HK-2 (cell line): ENCODE measurements around the gene VAPA.

Experiments
- DNase-seq: peaks from one replicate; pipeline ENCODE4 v3.0.0-alpha.2; 2018; ENCODE audit not compliant: unreplicated experiment

The VAPA gene

GRCh38 chr18:9913526-9914333, at the start of gene VAPA:
VAPA (plus strand) TSS chr18:9914016; CDS start chr18:9914257, 241 bp downstream.
- DNase-seq: peak; percentile 86

- DNase-seq: no peak
Observed at GRCh38 chr18:9865764-9866490, 47.9 kb upstream of the VAPA start.

GRCh38 chr18:9866627-9867026, 47.2 kb upstream of the VAPA start:
- no peak for DNase-seq

- peak; percentile 4 for DNase-seq
Observed at GRCh38 chr18:9867071-9867594, 46.7 kb upstream of the VAPA start.

GRCh38 chr18:9868857-9869714, 44.7 kb upstream of the VAPA start:
- no peak for DNase-seq

- DNase-seq: peak; percentile 29
Observed at GRCh38 chr18:9869715-9870430, 43.9 kb upstream of the VAPA start.

- DNase-seq: no peak
Observed at GRCh38 chr18:9870431-9871008, 43.3 kb upstream of the VAPA start.

GRCh38 chr18:9871244-9871746, 42.5 kb upstream of the VAPA start:
- no peak for DNase-seq

- no peak for DNase-seq
Observed at GRCh38 chr18:9872823-9873222, 41.0 kb upstream of the VAPA start.

- no peak for DNase-seq
Observed at GRCh38 chr18:9874728-9875127, 39.1 kb upstream of the VAPA start.

- no peak for DNase-seq
Observed at GRCh38 chr18:9876212-9876866, 37.5 kb upstream of the VAPA start.

GRCh38 chr18:9876867-9877654, 36.8 kb upstream of the VAPA start:
- no peak for DNase-seq

GRCh38 chr18:9877655-9878014, 36.2 kb upstream of the VAPA start:
- DNase-seq: no peak

- no peak for DNase-seq
Observed at GRCh38 chr18:9878095-9878494, 35.7 kb upstream of the VAPA start.

- DNase-seq: no peak
Observed at GRCh38 chr18:9878783-9879242, 35.0 kb upstream of the VAPA start.

- DNase-seq: no peak
Observed at GRCh38 chr18:9884090-9884489, 29.7 kb upstream of the VAPA start.

GRCh38 chr18:9884532-9885140, 29.2 kb upstream of the VAPA start:
- DNase-seq: no peak

GRCh38 chr18:9885170-9886004, 28.4 kb upstream of the VAPA start, which contains the start of gene TXNDC2:
TXNDC2 (plus strand) TSS chr18:9885973; CDS start chr18:9886681, 708 bp downstream.
- no peak for DNase-seq
